GM12875 (cell line): ENCODE measurements around the gene ATP5PO.

ENCODE experiments used
- H3K4me3 ChIP-seq: one replicate; pipeline ENCODE4 v1.5.1; 2011; ENCODE audit warnings: low read depth, low read length, control low read depth
- CTCF ChIP-seq: IDR thresholded peaks from 2 replicates; pipeline ENCODE4 v1.5.1; 2011; ENCODE audit warnings: low read depth, mild to moderate bottlenecking, control low read depth, inconsistent platforms, low read length, moderate library complexity, borderline replicate concordance; ENCODE audit not compliant: insufficient read depth

Gene ATP5PO

GRCh38 chr21:33915368-33916199, at the start of gene ATP5PO:
TSS of gene ATP5PO (minus strand) at chr21:33915804. CDS start at chr21:33915763, 41 bp downstream.
- TF ChIP-seq CTCF = no peak
- peak within 1 kb of the TSS; percentile 73 for H3K4me3 ChIP-seq

- no peak for TF ChIP-seq CTCF
- no peak overlapping the region for H3K4me3 ChIP-seq
Measured at GRCh38 chr21:33964706-33965325, 49.2 kb upstream of the ATP5PO start.

GRCh38 chr21:33963848-33964555, 48.4 kb upstream of the ATP5PO start:
- no peak overlapping the region for H3K4me3 ChIP-seq
- TF ChIP-seq CTCF = no peak

- no peak for TF ChIP-seq CTCF
- H3K4me3 ChIP-seq = no peak overlapping the region
Measured at GRCh38 chr21:33962290-33962689, 46.7 kb upstream of the ATP5PO start.

- TF ChIP-seq CTCF = no peak
- H3K4me3 ChIP-seq = no peak overlapping the region
Measured at GRCh38 chr21:33961061-33961460, 45.5 kb upstream of the ATP5PO start.

- H3K4me3 ChIP-seq = no peak overlapping the region
- no peak for TF ChIP-seq CTCF
Measured at GRCh38 chr21:33959680-33960079, 44.1 kb upstream of the ATP5PO start.

- TF ChIP-seq CTCF = no peak
- no peak overlapping the region for H3K4me3 ChIP-seq
Measured at GRCh38 chr21:33954395-33954794, 38.8 kb upstream of the ATP5PO start.
